EL (cell line): ENCODE data around the gene SND1.
A peak's percentile ranks its signal among the peaks of the same experiment; 100 is the strongest.

Experiments
- DNase-seq: peaks from one replicate; pipeline ENCODE4 v3.0.0-alpha.2; 2016

SND1 gene

GRCh38 chr7:127736511-127736910 is 84.5 kb downstream of the SND1 start:
- no peak for DNase-seq

DNA sequence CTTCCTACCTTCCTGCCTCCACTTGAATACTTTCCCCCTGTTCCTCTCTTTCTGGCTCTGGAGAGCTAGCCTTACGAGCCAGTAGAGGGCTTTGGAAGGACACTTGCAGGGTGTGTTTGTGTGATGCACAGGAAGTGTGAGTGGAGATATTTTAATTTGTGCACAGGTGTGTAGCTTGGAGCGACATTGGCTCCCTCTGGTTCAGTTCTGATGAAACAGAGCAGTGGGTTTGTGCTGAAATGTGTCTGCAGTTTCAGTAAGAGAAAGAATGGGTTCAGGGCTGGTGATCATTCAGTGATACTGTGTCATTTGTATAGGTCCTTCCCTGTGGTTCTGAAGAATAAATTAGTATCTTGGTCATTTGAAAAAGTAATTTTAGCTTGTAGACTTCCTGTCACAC is 86.9 kb downstream of the SND1 start:
- DNase-seq, result no peak

- no peak for DNase-seq
These were observed 89.9 kb downstream of the SND1 start for GRCh38 chr7:127741764-127742375.

GRCh38 chr7:127745445-127745844 is 93.5 kb downstream of the SND1 start:
- DNase-seq, result no peak

DNA sequence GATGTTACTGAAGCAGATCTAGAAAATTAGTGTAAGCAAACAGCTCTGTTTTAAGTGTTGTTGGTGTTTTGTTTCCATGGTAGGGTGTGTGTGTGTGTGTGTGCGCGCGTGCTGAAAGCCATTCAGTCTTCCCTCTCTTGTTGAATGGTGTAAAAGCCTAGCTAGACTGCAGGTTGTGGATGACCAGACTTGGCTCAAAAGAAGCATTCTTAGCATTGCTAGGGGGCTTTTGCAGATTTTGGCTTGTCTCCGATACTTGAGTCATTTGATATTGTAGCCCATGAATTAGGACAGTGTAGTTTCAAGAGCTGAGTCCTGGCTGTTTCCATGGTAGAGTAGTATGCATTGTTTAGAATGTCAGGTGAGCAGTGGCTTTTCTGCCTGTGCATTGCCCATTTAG is 99.1 kb downstream of the SND1 start:
- peak; percentile 67 for DNase-seq

- peak; percentile 30 for DNase-seq
These were observed 99.8 kb downstream of the SND1 start for GRCh38 chr7:127751490-127752448.

DNA sequence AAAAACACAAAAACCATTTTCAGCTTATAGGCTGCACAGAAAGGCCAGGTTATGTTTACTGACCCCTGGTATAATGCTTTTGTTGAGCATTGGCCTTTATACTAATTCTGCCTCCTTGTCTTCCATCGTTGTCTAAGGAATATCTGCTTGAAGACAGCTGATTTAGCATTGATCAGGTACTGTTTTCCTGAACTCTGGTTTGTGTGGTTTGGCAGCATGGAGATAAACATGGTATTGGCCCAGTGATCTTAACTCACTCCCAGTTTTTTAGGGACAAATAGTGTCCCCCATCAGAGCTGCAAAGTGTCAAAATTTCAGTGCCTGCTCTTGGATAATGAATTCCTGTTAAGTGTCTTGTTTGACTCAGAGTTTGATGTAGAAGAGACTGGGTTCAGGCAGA is 100.8 kb downstream of the SND1 start:
- no peak for DNase-seq

DNA sequence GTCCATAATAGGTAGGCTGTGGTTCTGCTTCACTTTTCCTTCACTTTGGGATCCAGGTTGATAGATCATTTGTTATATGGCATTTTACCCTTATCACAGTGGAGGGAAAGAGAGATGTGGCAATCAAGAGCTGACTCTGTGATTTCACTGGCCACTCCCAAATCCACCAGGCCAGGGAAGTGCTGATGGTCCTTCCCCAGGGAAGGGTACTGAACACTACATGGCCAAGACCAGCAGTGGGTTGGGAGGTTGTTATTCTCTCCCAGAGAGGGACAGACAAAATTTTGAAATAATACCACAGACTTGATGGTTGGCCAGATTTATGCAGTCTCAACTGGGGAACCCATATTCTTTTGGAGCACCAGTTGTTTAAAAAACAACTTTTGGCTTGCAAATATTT is 102.5 kb downstream of the SND1 start:
- no peak for DNase-seq

- DNase-seq, result no peak
These were observed 103.5 kb downstream of the SND1 start for GRCh38 chr7:127755521-127755920.

DNA sequence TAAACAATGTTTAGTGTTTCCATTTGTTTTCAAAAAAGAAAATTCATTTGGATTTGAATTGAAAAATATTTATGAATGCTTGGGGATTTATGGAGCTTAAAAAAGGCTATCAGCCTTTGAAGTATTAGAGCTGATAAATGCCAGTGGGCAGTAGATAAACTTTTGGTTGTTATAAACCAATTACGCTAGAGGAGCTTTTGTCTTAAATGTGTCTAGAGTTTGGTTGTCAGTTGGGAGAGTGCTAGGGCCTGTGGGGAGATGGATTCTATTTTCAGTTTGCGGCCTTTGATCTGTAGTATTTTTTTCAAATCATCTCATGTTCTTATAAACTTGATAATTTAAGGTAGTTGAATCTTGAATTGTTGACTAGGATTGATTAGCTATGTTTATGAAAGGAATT is 104.0 kb downstream of the SND1 start:
- DNase-seq, result no peak

GRCh38 chr7:127758105-127758504 is 106.1 kb downstream of the SND1 start:
- DNase-seq, result no peak

- DNase-seq, result no peak
These were observed 106.9 kb downstream of the SND1 start for GRCh38 chr7:127758845-127759244.

GRCh38 chr7:127759945-127760421 is 108.0 kb downstream of the SND1 start:
- no peak for DNase-seq

- no peak for DNase-seq
These were observed 108.5 kb downstream of the SND1 start for GRCh38 chr7:127760436-127761031.

GRCh38 chr7:127761196-127761595 is 109.2 kb downstream of the SND1 start:
- DNase-seq, result no peak

DNA sequence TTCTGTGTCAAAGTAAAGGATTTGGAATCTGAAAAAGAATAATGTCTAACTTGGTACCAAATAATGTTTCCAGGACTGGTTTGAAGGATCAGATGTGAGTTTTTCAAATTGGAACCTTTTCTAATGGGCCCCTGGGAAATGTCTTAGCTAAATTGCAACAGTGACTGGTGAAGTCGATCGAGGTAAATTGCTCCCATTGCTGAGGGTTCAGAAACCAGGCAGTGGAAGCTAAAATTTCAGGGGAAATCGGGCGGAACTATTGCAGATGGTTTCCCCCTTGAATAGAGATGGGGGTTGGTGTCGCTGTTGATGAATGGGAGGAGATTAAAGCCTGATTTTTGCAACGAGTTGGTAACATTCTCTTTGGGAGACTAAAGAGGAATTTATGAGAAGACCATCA is 112.7 kb downstream of the SND1 start:
- DNase-seq, result no peak

DNA sequence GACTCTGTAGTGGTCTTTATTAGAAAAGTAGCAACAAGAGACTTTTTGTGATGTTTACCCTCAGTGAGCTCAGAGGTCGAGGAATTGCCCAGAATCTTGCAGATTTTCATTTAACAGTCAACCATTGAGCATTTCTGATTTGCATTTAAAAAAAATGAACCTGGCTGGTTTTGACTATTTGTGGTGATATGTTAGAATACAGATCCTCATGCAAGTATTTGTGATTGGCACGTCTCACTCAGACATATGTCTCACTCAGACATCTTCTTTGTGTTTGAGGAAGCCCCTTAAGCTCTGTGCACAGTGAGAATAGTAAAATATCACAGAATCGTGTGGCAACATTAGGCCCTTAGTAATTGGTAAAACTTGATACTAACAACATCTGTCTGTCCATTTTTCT is 113.2 kb downstream of the SND1 start:
- DNase-seq, result no peak

- no peak for DNase-seq
These were observed 115.0 kb downstream of the SND1 start for GRCh38 chr7:127766831-127767459.

- DNase-seq, result peak; percentile 14
These were observed 116.2 kb downstream of the SND1 start for GRCh38 chr7:127768241-127768640.

GRCh38 chr7:127769137-127769536 is 117.1 kb downstream of the SND1 start:
- no peak for DNase-seq

DNA sequence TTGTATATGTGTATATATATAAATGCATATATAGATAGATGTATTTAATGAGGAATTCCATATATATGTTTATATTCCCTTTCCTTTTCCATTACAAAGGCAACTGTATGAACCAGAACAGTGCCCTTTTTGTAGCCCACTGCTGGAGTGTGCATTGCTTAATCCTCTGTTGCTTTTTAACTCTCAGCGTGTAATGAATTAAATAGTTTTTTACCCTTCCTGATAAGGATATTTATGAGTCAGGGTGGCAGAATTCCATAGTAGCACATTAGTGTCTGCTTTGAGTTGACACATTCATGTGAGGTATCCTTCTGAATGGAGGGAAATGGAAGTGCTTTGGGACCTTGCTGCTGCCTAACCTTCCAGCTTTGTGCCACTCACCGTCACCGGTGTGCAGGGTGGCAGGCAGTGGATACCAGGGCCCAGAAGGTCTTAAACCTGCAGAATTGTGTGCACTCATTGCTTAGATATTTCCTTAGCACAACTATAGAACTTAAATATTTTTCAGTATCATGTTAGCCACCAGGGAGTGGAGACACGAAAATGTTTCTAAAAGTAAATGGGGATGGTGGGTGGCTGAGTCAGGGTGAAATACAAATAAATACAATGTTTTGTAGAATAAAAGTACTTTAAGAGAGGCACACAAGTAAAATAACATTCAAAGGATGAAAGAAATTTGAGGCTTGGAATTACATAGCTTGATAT is 117.9 kb downstream of the SND1 start:
- DNase-seq, result peak; percentile 54

- peak; percentile 60 for DNase-seq
These were observed 118.9 kb downstream of the SND1 start for GRCh38 chr7:127770885-127771284.

DNA sequence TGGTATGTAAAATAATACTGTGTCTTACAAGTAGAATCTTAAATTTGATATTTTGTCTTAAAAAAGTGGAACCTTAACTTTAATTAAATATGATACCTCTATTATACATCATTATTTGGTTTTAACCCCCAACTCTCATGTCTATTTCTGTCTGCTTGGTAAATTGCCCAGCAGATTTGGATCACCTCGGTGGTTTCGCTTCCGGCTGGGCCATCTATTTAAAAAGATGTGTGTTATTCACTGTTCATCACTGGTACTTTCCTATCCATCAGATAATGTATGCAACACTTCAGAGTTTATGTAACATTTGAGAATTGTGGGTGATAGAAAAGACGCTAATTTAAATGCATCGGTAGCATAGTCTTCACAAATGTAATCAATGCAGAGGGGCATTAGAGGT is 119.7 kb downstream of the SND1 start:
- no peak for DNase-seq
